ENCODE data around the gene EPHA1. TPM values are rescaled to one million over a fixed set of nuclear protein-coding genes. Genes with fewer than 3 reads are reported as not detected.
"Not testable (repeated sequence)": the region's sequence is repeated elsewhere in the genome, so short reads cannot be mapped to it uniquely, and the experiment has no call there.

Gene EPHA1
- total RNA-seq, 1 experiment from 2014 or later = 1.2 TPM

DNA sequence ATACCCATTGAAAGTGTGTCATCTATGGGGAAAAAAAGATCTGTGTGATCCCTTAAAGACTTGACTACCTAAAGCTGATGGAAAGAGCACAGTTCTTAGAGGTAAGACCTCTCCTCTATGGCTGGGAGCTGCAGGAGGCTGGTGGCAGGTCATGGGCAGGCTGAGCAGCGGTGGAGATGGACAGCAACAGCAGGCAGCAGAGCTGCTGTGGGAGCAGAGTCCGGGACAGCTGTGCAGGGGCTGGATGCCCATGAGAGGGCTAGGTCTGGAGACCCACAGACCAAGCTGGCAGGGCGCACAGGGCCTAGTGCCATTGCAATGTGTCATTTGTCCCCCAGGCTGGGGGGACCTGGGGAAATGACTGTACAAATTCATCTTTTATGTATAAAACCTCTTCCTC lies 13.4 kb upstream of the EPHA1 start:
- CTCF ChIA-PET = no interaction called here
- Histone ChIP-seq H3K36me3 (ENCODE audit: insufficient read depth, low read length, poor library complexity, severe bottlenecking) (no peaks in the 10 kb centered on the region), H3K9me3 (ENCODE audit: low read depth, low read length, poor library complexity, severe bottlenecking) (no peaks in the 10 kb centered on the region), H3K4me3 (ENCODE audit: low read depth, low read length, poor library complexity, severe bottlenecking) (no peak overlapping the region), H3K4me1 (ENCODE audit: insufficient read depth, low read length, poor library complexity, severe bottlenecking) (no peaks in the 10 kb centered on the region), H3K27me3 (replicated peaks; ENCODE audit: insufficient read depth, low read depth, low read length, poor library complexity) (no peaks in the 10 kb centered on the region), H3K27ac (ENCODE audit: low read depth, low read length, poor library complexity, severe bottlenecking) (no peak overlapping the region)
- TF ChIP-seq, protein P1, sequence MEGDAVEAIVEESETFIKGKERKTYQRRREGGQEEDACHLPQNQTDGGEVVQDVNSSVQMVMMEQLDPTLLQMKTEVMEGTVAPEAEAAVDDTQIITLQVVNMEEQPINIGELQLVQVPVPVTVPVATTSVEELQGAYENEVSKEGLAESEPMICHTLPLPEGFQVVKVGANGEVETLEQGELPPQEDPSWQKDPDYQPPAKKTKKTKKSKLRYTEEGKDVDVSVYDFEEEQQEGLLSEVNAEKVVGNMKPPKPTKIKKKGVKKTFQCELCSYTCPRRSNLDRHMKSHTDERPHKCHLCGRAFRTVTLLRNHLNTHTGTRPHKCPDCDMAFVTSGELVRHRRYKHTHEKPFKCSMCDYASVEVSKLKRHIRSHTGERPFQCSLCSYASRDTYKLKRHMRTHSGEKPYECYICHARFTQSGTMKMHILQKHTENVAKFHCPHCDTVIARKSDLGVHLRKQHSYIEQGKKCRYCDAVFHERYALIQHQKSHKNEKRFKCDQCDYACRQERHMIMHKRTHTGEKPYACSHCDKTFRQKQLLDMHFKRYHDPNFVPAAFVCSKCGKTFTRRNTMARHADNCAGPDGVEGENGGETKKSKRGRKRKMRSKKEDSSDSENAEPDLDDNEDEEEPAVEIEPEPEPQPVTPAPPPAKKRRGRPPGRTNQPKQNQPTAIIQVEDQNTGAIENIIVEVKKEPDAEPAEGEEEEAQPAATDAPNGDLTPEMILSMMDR (conservative IDR thresholded peaks at IDR 0.05; ENCODE audit: low read depth, low read length) = no peak
- no peak for TF ChIP-seq EZH2 (IDR thresholded peaks at IDR 0.05; ENCODE audit: borderline replicate concordance, low read depth, low read length, poor library complexity, severe bottlenecking)
- DNase-seq (ENCODE audit: low spot score) = no peak
- POLR2A ChIA-PET (ENCODE audit: low non-redundant PET) = no interaction called here
- intact Hi-C loops (cut with micrococcal nuclease; ENCODE audit: unreplicated experiment) = no loop called here
- no TSS peak for BruUV-seq (replicated peaks)

DNA sequence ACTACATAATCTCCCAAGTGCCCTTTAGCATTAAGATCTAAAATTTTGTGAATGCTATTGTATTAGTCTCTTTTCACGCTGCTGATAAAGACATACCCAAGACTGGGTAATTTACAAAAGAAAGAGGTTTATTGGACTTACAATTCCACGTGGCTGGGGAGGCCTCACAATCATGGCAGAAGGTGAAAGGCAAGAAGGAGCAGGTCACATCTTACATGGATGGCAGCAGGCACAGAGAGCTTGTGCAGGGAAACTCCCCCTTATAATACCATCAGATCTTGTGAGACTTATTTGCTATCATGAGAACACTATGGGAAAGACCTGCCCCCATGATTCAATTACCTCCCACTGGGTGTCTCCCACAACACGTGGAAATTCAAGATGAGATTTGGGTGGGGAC lies 12.0 kb upstream of the EPHA1 start:
- H3K4me3 ChIP-seq (ENCODE audit: low read depth, low read length, poor library complexity, severe bottlenecking); BruUV-seq (replicated peaks); H3K36me3 ChIP-seq (ENCODE audit: insufficient read depth, low read length, poor library complexity, severe bottlenecking); H3K9me3 ChIP-seq (ENCODE audit: low read depth, low read length, poor library complexity, severe bottlenecking); H3K27ac ChIP-seq (ENCODE audit: low read depth, low read length, poor library complexity, severe bottlenecking); POLR2A ChIA-PET (ENCODE audit: low non-redundant PET); CTCF ChIA-PET; intact Hi-C loops (cut with micrococcal nuclease; ENCODE audit: unreplicated experiment); DNase-seq (ENCODE audit: low spot score); H3K27me3 ChIP-seq (replicated peaks; ENCODE audit: insufficient read depth, low read depth, low read length, poor library complexity); H3K4me1 ChIP-seq (ENCODE audit: insufficient read depth, low read length, poor library complexity, severe bottlenecking): not testable (repeated sequence)

DNA sequence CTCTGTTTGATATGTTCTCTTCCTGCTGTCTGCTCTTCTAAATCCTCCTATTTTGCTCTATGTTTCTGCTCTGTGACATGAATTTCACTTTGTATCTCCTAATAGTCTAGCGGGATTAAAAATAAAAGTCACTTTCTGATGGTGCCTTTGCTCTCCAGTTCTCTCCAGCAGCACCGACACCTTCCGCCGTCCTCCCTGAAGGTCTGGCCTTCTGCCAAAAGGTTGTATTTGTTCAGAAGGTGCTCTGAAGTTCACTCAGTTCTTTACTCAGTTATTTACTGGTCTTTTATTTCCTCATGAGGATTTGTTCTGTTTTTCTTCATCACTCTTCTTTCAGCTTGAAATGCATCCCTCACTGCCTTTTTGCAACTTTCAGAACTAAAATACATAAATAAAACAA lies 11.2 kb upstream of the EPHA1 start:
- Histone ChIP-seq H3K27ac (ENCODE audit: low read depth, low read length, poor library complexity, severe bottlenecking) (no peak overlapping the region), H3K36me3 (ENCODE audit: insufficient read depth, low read length, poor library complexity, severe bottlenecking) (no peaks in the 10 kb centered on the region), H3K9me3 (ENCODE audit: low read depth, low read length, poor library complexity, severe bottlenecking) (no peaks in the 10 kb centered on the region), H3K4me1 (ENCODE audit: insufficient read depth, low read length, poor library complexity, severe bottlenecking) (peaks cover 5% of the 10 kb centered on the region), H3K27me3 (replicated peaks; ENCODE audit: insufficient read depth, low read depth, low read length, poor library complexity) (no peaks in the 10 kb centered on the region), H3K4me3 (ENCODE audit: low read depth, low read length, poor library complexity, severe bottlenecking) (no peak overlapping the region)
- no TSS peak for BruUV-seq (replicated peaks)
- CTCF ChIA-PET = no interaction called here
- TF ChIP-seq EZH2 (IDR thresholded peaks at IDR 0.05; ENCODE audit: borderline replicate concordance, low read depth, low read length, poor library complexity, severe bottlenecking) = no peak
- TF ChIP-seq, protein P1 (conservative IDR thresholded peaks at IDR 0.05; ENCODE audit: low read depth, low read length) = no peak
- POLR2A ChIA-PET (ENCODE audit: low non-redundant PET) = no interaction called here
- intact Hi-C loops (cut with micrococcal nuclease; ENCODE audit: unreplicated experiment) = loop anchor here (5.0 kb wide), 1 partner anchor 113 kb away; no protein-coding TSS in a partner anchor
- DNase-seq (ENCODE audit: low spot score) = no peak

DNA sequence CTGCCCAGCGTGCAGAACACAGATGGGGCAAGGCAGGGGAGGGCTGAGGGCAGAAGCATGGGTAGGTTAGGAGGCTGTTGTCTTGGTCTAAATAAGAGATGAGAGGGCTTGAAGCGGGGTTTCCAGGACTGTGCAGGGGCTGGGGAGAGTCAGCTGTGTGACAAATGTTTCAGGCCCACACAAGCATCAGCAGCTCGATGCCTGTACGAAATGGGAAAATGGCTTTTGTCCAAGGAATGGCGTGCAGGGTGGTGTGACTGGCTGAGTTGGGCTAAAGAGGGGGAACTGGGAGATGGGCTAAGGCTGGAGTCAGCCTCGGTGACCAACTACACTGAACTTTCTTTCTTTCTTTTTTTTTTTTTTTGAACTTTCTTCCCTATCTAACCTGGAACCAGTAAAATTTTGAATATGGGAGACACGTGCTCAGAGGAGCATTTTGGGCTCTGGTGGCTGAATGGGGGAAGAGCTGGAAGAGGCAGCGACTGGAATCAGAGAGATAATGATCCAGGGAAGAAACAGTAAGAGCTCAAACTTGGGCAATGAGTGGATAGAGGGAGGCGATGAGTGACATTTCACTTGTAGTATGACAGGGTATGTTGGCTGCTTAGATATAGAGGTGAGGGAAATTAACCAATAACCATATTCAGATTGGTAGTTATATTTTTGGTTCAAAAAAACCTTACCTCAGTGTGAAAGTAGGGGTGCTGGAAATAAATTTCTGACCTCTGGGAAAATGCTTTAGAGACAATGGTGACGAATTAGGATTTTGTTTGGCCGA lies 10.2 kb upstream of the EPHA1 start:
- Histone ChIP-seq H3K27ac (ENCODE audit: low read depth, low read length, poor library complexity, severe bottlenecking) (no peak overlapping the region), H3K4me3 (ENCODE audit: low read depth, low read length, poor library complexity, severe bottlenecking) (no peak overlapping the region), H3K36me3 (ENCODE audit: insufficient read depth, low read length, poor library complexity, severe bottlenecking) (no peaks in the 10 kb centered on the region), H3K4me1 (ENCODE audit: insufficient read depth, low read length, poor library complexity, severe bottlenecking) (peaks cover 5% of the 10 kb centered on the region), H3K27me3 (replicated peaks; ENCODE audit: insufficient read depth, low read depth, low read length, poor library complexity) (no peaks in the 10 kb centered on the region), H3K9me3 (ENCODE audit: low read depth, low read length, poor library complexity, severe bottlenecking) (no peaks in the 10 kb centered on the region)
- ChIA-PET CTCF (interaction anchor here (0.7 kb wide), 1 partner anchor 32 kb away, joined by 4 read pairs; no protein-coding TSS in a partner anchor), POLR2A (ENCODE audit: low non-redundant PET) (no interaction called here)
- DNase-seq (ENCODE audit: low spot score) = no peak
- no TSS peak for BruUV-seq (replicated peaks)
- TF ChIP-seq EZH2 (IDR thresholded peaks at IDR 0.05; ENCODE audit: borderline replicate concordance, low read depth, low read length, poor library complexity, severe bottlenecking) = no peak
- TF ChIP-seq, protein P1 (conservative IDR thresholded peaks at IDR 0.05; ENCODE audit: low read depth, low read length) = no peak
- intact Hi-C loops (cut with micrococcal nuclease; ENCODE audit: unreplicated experiment) = loop anchor here (5.0 kb wide), 1 partner anchor 112 kb away; no protein-coding TSS in a partner anchor

Data from A673 (cell line).